Loucy (cell line): ENCODE results near the gene LAP3.

Source experiments
- EZH2phosphoT487 ChIP-seq: fragments of 200-600 bp; IDR thresholded peaks from 2 replicates; pipeline ENCODE4 v1.6.1; 2018; ENCODE audit warnings: antibody characterized with exemption, mild to moderate bottlenecking, moderate library complexity, borderline replicate concordance
- TF ChIP-seq, protein P1 (sequence below): fragments of 200-600 bp; sonication (generic); conservative IDR thresholded peaks from 2 replicates; pipeline ENCODE4 v1.5.1; 2014; ENCODE audit warnings: mild to moderate bottlenecking, antibody characterized with exemption, low read length

DNA sequence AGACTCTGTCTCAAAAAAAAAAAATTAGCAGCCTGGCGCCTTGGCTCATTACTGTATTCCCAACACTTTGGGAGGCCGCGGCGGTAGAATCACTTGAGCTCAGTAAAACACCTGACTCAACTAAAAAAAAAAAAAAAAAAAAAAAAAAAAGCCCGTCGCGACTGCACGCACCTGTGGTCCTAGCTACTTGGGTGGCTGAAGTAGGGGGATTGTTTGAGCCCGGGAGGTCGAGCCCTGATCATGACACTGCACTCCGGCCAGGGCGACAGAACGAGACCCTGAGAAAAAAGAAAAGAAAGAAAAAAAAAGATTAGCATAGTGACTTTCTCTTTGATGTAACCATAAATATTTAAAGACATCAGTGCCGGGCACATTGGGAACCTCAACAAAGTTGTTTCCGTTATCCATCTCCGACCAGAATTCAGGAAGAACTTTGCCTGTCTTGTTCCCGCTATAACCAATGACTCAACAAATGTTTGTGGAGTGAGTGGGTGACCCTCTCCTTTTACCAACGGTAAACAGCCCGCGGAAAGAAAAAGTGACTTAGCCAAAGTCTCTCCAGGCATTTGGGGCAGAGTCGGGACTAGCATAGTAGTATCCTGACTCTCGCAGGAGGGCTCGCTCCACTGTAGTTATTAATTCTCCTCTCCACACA lies 36.9 kb downstream of the LAP3 start:
- TF ChIP-seq, protein P1, sequence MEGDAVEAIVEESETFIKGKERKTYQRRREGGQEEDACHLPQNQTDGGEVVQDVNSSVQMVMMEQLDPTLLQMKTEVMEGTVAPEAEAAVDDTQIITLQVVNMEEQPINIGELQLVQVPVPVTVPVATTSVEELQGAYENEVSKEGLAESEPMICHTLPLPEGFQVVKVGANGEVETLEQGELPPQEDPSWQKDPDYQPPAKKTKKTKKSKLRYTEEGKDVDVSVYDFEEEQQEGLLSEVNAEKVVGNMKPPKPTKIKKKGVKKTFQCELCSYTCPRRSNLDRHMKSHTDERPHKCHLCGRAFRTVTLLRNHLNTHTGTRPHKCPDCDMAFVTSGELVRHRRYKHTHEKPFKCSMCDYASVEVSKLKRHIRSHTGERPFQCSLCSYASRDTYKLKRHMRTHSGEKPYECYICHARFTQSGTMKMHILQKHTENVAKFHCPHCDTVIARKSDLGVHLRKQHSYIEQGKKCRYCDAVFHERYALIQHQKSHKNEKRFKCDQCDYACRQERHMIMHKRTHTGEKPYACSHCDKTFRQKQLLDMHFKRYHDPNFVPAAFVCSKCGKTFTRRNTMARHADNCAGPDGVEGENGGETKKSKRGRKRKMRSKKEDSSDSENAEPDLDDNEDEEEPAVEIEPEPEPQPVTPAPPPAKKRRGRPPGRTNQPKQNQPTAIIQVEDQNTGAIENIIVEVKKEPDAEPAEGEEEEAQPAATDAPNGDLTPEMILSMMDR = no peak
- TF ChIP-seq EZH2phosphoT487 = no peak
